ENCODE measurements around the gene TRAF7. TPM values are rescaled to one million over a fixed set of nuclear protein-coding genes. Genes with fewer than 3 reads are reported as not detected.
A peak's percentile ranks its signal among the peaks of the same experiment; 100 is the strongest.

TRAF7 gene
- total and polyA plus RNA-seq, 2 of the 13 experiments (the other 11 are each of a cell fraction or from before 2014, with no cell fraction given): 47.9 to 65.6 TPM

DNA sequence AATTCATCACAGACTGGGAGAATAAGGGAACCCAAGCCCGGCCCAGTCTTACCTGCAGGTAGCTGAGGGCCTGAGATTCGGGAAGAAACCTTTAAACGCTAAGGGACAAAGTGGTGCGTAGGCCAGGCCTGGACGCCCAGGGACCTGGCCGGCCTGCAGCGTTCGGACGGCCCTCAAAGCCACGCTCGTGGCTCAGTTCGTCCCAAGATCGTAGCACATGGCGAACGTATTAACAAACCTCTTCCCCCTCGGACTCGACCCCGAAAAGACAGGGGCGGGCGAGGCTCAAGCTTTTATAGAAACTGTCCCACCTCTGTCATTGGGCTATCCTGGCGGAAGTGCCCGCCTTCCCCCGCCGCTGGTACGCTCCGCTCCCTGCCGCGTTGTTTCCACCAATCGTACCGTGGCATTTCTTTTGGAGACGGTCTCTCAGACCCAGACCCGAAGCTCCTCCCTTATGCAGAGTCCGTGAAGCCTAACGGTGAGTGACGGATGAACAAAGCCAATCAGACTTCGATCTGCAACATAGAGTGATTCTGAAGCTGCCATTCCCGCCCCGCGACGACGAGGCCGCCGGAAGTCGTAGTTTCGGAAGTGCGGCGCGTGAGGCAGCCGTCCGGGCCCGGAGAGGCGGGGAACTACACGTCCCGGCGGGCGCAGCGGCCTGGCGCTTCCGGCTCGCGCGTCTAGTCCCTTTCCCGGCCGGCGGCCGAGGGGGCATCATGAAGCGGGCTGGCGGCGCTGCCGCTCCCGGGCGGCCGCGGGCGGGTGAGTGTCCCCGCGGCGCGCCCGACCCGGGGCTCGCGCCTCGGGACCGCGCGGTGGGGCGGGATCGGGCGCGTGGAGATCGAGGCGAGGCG is at the start of gene TRAF7 (continued):
- TF ChIP-seq, protein P1, sequence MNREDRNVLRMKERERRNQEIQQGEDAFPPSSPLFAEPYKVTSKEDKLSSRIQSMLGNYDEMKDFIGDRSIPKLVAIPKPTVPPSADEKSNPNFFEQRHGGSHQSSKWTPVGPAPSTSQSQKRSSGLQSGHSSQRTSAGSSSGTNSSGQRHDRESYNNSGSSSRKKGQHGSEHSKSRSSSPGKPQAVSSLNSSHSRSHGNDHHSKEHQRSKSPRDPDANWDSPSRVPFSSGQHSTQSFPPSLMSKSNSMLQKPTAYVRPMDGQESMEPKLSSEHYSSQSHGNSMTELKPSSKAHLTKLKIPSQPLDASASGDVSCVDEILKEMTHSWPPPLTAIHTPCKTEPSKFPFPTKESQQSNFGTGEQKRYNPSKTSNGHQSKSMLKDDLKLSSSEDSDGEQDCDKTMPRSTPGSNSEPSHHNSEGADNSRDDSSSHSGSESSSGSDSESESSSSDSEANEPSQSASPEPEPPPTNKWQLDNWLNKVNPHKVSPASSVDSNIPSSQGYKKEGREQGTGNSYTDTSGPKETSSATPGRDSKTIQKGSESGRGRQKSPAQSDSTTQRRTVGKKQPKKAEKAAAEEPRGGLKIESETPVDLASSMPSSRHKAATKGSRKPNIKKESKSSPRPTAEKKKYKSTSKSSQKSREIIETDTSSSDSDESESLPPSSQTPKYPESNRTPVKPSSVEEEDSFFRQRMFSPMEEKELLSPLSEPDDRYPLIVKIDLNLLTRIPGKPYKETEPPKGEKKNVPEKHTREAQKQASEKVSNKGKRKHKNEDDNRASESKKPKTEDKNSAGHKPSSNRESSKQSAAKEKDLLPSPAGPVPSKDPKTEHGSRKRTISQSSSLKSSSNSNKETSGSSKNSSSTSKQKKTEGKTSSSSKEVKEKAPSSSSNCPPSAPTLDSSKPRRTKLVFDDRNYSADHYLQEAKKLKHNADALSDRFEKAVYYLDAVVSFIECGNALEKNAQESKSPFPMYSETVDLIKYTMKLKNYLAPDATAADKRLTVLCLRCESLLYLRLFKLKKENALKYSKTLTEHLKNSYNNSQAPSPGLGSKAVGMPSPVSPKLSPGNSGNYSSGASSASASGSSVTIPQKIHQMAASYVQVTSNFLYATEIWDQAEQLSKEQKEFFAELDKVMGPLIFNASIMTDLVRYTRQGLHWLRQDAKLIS (CRISPR knock-in tag; IDR thresholded peaks at IDR 0.05): peak; percentile 89
- TF ChIP-seq, protein P2, sequence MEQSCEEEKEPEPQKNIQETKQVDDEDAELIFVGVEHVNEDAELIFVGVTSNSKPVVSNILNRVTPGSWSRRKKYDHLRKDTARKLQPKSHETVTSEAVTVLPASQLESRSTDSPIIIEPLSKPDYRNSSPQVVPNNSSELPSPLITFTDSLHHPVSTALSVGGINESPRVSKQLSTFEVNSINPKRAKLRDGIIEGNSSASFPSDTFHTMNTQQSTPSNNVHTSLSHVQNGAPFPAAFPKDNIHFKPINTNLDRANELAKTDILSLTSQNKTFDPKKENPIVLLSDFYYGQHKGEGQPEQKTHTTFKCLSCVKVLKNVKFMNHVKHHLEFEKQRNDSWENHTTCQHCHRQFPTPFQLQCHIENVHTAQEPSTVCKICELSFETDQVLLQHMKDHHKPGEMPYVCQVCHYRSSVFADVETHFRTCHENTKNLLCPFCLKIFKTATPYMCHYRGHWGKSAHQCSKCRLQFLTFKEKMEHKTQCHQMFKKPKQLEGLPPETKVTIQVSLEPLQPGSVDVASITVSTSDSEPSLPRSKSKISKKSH (CRISPR knock-in tag; IDR thresholded peaks at IDR 0.05; ENCODE audit: borderline replicate concordance): 0 out of 2 replicates have a peak, but pooled peaks have one; percentile 32
- TF ChIP-seq GZF1 (CRISPR knock-in tag; IDR thresholded peaks at IDR 0.05): peak; percentile 75; the same call in 1 of the 2 replicates
- no peak for TF ChIP-seq ZNF629 (CRISPR knock-in tag; conservative IDR thresholded peaks at IDR 0.05)
- TF ChIP-seq, protein P3, sequence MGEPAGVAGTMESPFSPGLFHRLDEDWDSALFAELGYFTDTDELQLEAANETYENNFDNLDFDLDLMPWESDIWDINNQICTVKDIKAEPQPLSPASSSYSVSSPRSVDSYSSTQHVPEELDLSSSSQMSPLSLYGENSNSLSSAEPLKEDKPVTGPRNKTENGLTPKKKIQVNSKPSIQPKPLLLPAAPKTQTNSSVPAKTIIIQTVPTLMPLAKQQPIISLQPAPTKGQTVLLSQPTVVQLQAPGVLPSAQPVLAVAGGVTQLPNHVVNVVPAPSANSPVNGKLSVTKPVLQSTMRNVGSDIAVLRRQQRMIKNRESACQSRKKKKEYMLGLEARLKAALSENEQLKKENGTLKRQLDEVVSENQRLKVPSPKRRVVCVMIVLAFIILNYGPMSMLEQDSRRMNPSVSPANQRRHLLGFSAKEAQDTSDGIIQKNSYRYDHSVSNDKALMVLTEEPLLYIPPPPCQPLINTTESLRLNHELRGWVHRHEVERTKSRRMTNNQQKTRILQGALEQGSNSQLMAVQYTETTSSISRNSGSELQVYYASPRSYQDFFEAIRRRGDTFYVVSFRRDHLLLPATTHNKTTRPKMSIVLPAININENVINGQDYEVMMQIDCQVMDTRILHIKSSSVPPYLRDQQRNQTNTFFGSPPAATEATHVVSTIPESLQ (CRISPR knock-in tag; conservative IDR thresholded peaks at IDR 0.05): 0 out of 2 replicates have a peak, but pooled peaks have one; percentile 34
- TF ChIP-seq TRIM24 (CRISPR knock-in tag; IDR thresholded peaks at IDR 0.05): no peak
- no peak for TF ChIP-seq REL (CRISPR knock-in tag; conservative IDR thresholded peaks at IDR 0.05)
- TF ChIP-seq CBX5 (CRISPR knock-in tag; IDR thresholded peaks at IDR 0.05; ENCODE audit: borderline replicate concordance): peak; percentile 33; the same call in 1 of the 2 replicates
- no peak for TF ChIP-seq FOSL1 (CRISPR knock-in tag; IDR thresholded peaks at IDR 0.05; ENCODE audit: borderline replicate concordance)
- TF ChIP-seq DPF2 (CRISPR knock-in tag; IDR thresholded peaks at IDR 0.05; ENCODE audit: borderline replicate concordance, low read depth): no peak
- TF ChIP-seq ZNF619 (CRISPR knock-in tag; IDR thresholded peaks at IDR 0.05): no peak
- TF ChIP-seq GPN1 (CRISPR knock-in tag; IDR thresholded peaks at IDR 0.05; ENCODE audit: borderline replicate concordance): no peak; the same call in 1 of the 2 replicates
- TF ChIP-seq, protein P4, sequence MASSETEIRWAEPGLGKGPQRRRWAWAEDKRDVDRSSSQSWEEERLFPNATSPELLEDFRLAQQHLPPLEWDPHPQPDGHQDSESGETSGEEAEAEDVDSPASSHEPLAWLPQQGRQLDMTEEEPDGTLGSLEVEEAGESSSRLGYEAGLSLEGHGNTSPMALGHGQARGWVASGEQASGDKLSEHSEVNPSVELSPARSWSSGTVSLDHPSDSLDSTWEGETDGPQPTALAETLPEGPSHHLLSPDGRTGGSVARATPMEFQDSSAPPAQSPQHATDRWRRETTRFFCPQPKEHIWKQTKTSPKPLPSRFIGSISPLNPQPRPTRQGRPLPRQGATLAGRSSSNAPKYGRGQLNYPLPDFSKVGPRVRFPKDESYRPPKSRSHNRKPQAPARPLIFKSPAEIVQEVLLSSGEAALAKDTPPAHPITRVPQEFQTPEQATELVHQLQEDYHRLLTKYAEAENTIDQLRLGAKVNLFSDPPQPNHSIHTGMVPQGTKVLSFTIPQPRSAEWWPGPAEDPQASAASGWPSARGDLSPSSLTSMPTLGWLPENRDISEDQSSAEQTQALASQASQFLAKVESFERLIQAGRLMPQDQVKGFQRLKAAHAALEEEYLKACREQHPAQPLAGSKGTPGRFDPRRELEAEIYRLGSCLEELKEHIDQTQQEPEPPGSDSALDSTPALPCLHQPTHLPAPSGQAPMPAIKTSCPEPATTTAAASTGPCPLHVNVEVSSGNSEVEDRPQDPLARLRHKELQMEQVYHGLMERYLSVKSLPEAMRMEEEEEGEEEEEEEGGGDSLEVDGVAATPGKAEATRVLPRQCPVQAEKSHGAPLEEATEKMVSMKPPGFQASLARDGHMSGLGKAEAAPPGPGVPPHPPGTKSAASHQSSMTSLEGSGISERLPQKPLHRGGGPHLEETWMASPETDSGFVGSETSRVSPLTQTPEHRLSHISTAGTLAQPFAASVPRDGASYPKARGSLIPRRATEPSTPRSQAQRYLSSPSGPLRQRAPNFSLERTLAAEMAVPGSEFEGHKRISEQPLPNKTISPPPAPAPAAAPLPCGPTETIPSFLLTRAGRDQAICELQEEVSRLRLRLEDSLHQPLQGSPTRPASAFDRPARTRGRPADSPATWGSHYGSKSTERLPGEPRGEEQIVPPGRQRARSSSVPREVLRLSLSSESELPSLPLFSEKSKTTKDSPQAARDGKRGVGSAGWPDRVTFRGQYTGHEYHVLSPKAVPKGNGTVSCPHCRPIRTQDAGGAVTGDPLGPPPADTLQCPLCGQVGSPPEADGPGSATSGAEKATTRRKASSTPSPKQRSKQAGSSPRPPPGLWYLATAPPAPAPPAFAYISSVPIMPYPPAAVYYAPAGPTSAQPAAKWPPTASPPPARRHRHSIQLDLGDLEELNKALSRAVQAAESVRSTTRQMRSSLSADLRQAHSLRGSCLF (CRISPR knock-in tag; IDR thresholded peaks at IDR 0.05; ENCODE audit: borderline replicate concordance): no peak
